ENCODE data around the gene CROCC2.

Gene CROCC2

GRCh38 chr2:241025639-241026038 lies 119.5 kb downstream of the CROCC2 start:
- Histone ChIP-seq H3K4me1 (peaks cover 3 to 10% (median 6%) of the 10 kb centered on the region in 10 experiments; a peak in 19 of 20 replicates), H3K9ac (no peak overlapping the region), H3K27ac (no peak overlapping the region), H3K9me3 (replicated peaks in 1 of 11) (peaks cover 30 to 53% (median 40%) of the 10 kb centered on the region in 11 experiments), H3K4me2 (no peak overlapping the region), H3K27me3 (no peaks in the 10 kb centered on the region), H3K4me3 (no peak overlapping the region), H4K20me1 (no peaks in the 10 kb centered on the region), H3K36me3 (no peaks in the 10 kb centered on the region)
- no peak for TF ChIP-seq Cebpa-rat (IDR thresholded peaks at IDR 0.05)

- TF ChIP-seq Cebpa-rat (IDR thresholded peaks at IDR 0.05), result no peak
- peaks cover 26 to 37% (median 32%) of the 10 kb centered on the region in 11 experiments for H3K9me3 ChIP-seq (replicated peaks in 1 of 11)
- H3K27me3 ChIP-seq, result peaks cover 0 to 7% (median 0%) of the 10 kb centered on the region in 11 experiments; a peak in 8 of 22 replicates
- H3K36me3 ChIP-seq, result no peaks in the 10 kb centered on the region
- H3K4me1 ChIP-seq, result peaks cover 8 to 26% (median 15%) of the 10 kb centered on the region in 10 experiments; a peak in 19 of 20 replicates
- peak overlapping the region in 4 of 11 experiments; percentile 14 to 59 (median 50); a peak in 4 of 22 replicates for H3K4me2 ChIP-seq
- H4K20me1 ChIP-seq, result peaks cover 0 to 5% (median 0%) of the 10 kb centered on the region in 11 experiments; a peak in 3 of 22 replicates
- H3K4me3 ChIP-seq, result no peak overlapping the region
- no peak overlapping the region for H3K9ac ChIP-seq
- no peak overlapping the region for H3K27ac ChIP-seq
Measured at GRCh38 chr2:241029599-241030332, 123.6 kb downstream of the CROCC2 start.

- peaks cover 20 to 31% (median 26%) of the 10 kb centered on the region in 11 experiments for H3K9me3 ChIP-seq (replicated peaks in 1 of 11)
- H3K4me2 ChIP-seq, result peak overlapping the region; percentile 14 to 59 (median 43); a peak in 17 of 22 replicates
- H3K4me3 ChIP-seq, result no peak overlapping the region
- no peak overlapping the region for H3K9ac ChIP-seq
- no peak overlapping the region for H3K27ac ChIP-seq
- H3K27me3 ChIP-seq, result peaks cover 0 to 12% (median 5%) of the 10 kb centered on the region in 11 experiments; a peak in 11 of 22 replicates
- H3K4me1 ChIP-seq, result peaks cover 8 to 31% (median 20%) of the 10 kb centered on the region in 10 experiments; a peak in 19 of 20 replicates
- no peak for TF ChIP-seq Cebpa-rat (IDR thresholded peaks at IDR 0.05)
- peaks cover 0 to 10% (median 0%) of the 10 kb centered on the region in 11 experiments; a peak in 3 of 22 replicates for H4K20me1 ChIP-seq
- H3K36me3 ChIP-seq, result no peaks in the 10 kb centered on the region
Measured at GRCh38 chr2:241030333-241030680, 124.2 kb downstream of the CROCC2 start.

GRCh38 chr2:241030883-241031282 lies 124.7 kb downstream of the CROCC2 start:
- Histone ChIP-seq H3K36me3 (no peaks in the 10 kb centered on the region), H3K4me1 (peaks cover 8 to 33% (median 22%) of the 10 kb centered on the region in 10 experiments; a peak in 19 of 20 replicates), H3K27ac (no peak overlapping the region), H3K9me3 (replicated peaks in 1 of 11) (peaks cover 14 to 25% (median 21%) of the 10 kb centered on the region in 11 experiments), H4K20me1 (peaks cover 0 to 11% (median 0%) of the 10 kb centered on the region in 11 experiments; a peak in 3 of 22 replicates), H3K4me2 (peak overlapping the region; percentile 14 to 59 (median 43); a peak in 18 of 22 replicates), H3K9ac (no peak overlapping the region), H3K27me3 (peaks cover 0 to 14% (median 6%) of the 10 kb centered on the region in 11 experiments; a peak in 11 of 22 replicates), H3K4me3 (no peak overlapping the region)
- TF ChIP-seq Cebpa-rat (IDR thresholded peaks at IDR 0.05), result no peak

- Histone ChIP-seq H3K36me3 (no peaks in the 10 kb centered on the region), H3K27me3 (peaks cover 6 to 21% (median 12%) of the 10 kb centered on the region in 11 experiments)
Measured at GRCh38 chr2:241031436-241032165, 125.5 kb downstream of the CROCC2 start.

GRCh38 chr2:241033336-241033987 lies 127.3 kb downstream of the CROCC2 start:
- Histone ChIP-seq H3K9ac (no peak overlapping the region), H3K9me3 (replicated peaks in 1 of 11) (no peaks in the 10 kb centered on the region), H3K27ac (no peak overlapping the region), H3K36me3 (no peaks in the 10 kb centered on the region), H3K4me3 (no peak overlapping the region), H3K27me3 (peaks cover 17 to 35% (median 24%) of the 10 kb centered on the region in 11 experiments), H4K20me1 (peaks cover 0 to 17% (median 0%) of the 10 kb centered on the region in 11 experiments; a peak in 5 of 22 replicates), H3K4me1 (peaks cover 18 to 58% (median 40%) of the 10 kb centered on the region in 10 experiments), H3K4me2 (no peak overlapping the region)
- no peak for TF ChIP-seq Cebpa-rat (IDR thresholded peaks at IDR 0.05)

More at GRCh38 chr2:241031436-241032165, 125.5 kb downstream of the CROCC2 start:
- H3K4me1 ChIP-seq, result peaks cover 14 to 39% (median 29%) of the 10 kb centered on the region in 10 experiments
- TF ChIP-seq Cebpa-rat (IDR thresholded peaks at IDR 0.05), result no peak
- H3K4me3 ChIP-seq, result no peak overlapping the region
- no peak overlapping the region for H3K9ac ChIP-seq
- no peak overlapping the region for H3K27ac ChIP-seq
- peak overlapping the region in 7 of 11 experiments; percentile 14 to 59 (median 49); a peak in 8 of 22 replicates for H3K4me2 ChIP-seq
- H3K9me3 ChIP-seq (replicated peaks in 1 of 11), result peaks cover 7 to 18% (median 14%) of the 10 kb centered on the region in 11 experiments; a peak in 20 of 22 replicates
- H4K20me1 ChIP-seq, result peaks cover 0 to 11% (median 0%) of the 10 kb centered on the region in 11 experiments; a peak in 5 of 22 replicates

GRCh38 chr2:241033994-241034393 lies 127.9 kb downstream of the CROCC2 start:
- peaks cover 0 to 21% (median 0%) of the 10 kb centered on the region in 11 experiments; a peak in 5 of 22 replicates for H4K20me1 ChIP-seq
- no peaks in the 10 kb centered on the region for H3K9me3 ChIP-seq (replicated peaks in 1 of 11)
- H3K4me2 ChIP-seq, result 0 out of 22 replicates have a peak overlapping the region, but pooled peaks of 1 of the 11 experiments have one; percentile 62
- TF ChIP-seq Cebpa-rat (IDR thresholded peaks at IDR 0.05), result no peak
- H3K4me1 ChIP-seq, result peaks cover 18 to 63% (median 40%) of the 10 kb centered on the region in 10 experiments
- no peak overlapping the region for H3K4me3 ChIP-seq
- peaks cover 17 to 35% (median 24%) of the 10 kb centered on the region in 11 experiments for H3K27me3 ChIP-seq
- H3K36me3 ChIP-seq, result no peaks in the 10 kb centered on the region
- no peak overlapping the region for H3K9ac ChIP-seq
- H3K27ac ChIP-seq, result no peak overlapping the region

GRCh38 chr2:241034490-241035141 lies 128.5 kb downstream of the CROCC2 start:
- H3K9ac ChIP-seq, result no peak overlapping the region

More at GRCh38 chr2:241034490-241035141, 128.5 kb downstream of the CROCC2 start:
- H4K20me1 ChIP-seq, result peaks cover 0 to 21% (median 0%) of the 10 kb centered on the region in 11 experiments; a peak in 5 of 22 replicates
- no peak overlapping the region for H3K27ac ChIP-seq
- peaks cover 17 to 35% (median 24%) of the 10 kb centered on the region in 11 experiments for H3K27me3 ChIP-seq
- no peaks in the 10 kb centered on the region for H3K9me3 ChIP-seq (replicated peaks in 1 of 11)
- H3K4me1 ChIP-seq, result peaks cover 18 to 63% (median 40%) of the 10 kb centered on the region in 10 experiments
- no peak for TF ChIP-seq Cebpa-rat (IDR thresholded peaks at IDR 0.05)
- no peak overlapping the region for H3K4me3 ChIP-seq
- no peaks in the 10 kb centered on the region for H3K36me3 ChIP-seq
- peak overlapping the region in 7 of 11 experiments; percentile 2 to 62 (median 46); a peak in 11 of 22 replicates for H3K4me2 ChIP-seq
